ENCODE results near the gene FXYD1.

Gene FXYD1

GRCh38 chr19:35161434-35161743 lies 22.8 kb downstream of the FXYD1 start:
- Histone ChIP-seq H3K4me1 (ENCODE audit: control insufficient read depth, insufficient read depth, low read length) (no peaks in the 10 kb centered on the region), H3K36me3 (ENCODE audit: control insufficient read depth, insufficient read depth, low read length, severe bottlenecking) (peaks cover 76% of the 10 kb centered on the region), H3K4me3 (ENCODE audit: low read length) (no peak overlapping the region), H3K9me3 (ENCODE audit: control insufficient read depth, low read length) (peaks cover 23% of the 10 kb centered on the region), H3K27me3 (replicated peaks; ENCODE audit: control insufficient read depth, insufficient read depth, low read length) (no peaks in the 10 kb centered on the region), H3K9ac (ENCODE audit: low read length) (no peak overlapping the region)
- DNase-seq (ENCODE audit: low read depth), result no peak

GRCh38 chr19:35162471-35163326 lies 24.1 kb downstream of the FXYD1 start:
- Histone ChIP-seq H3K36me3 (ENCODE audit: control insufficient read depth, insufficient read depth, low read length, severe bottlenecking) (peaks cover 82% of the 10 kb centered on the region), H3K4me1 (ENCODE audit: control insufficient read depth, insufficient read depth, low read length) (no peaks in the 10 kb centered on the region), H3K27me3 (replicated peaks; ENCODE audit: control insufficient read depth, insufficient read depth, low read length) (no peaks in the 10 kb centered on the region), H3K9me3 (ENCODE audit: control insufficient read depth, low read length) (peaks cover 27% of the 10 kb centered on the region), H3K9ac (ENCODE audit: low read length) (no peak overlapping the region), H3K4me3 (ENCODE audit: low read length) (no peak overlapping the region)
- DNase-seq (ENCODE audit: low read depth), result peak; percentile 45

GRCh38 chr19:35164418-35164817 lies 25.8 kb downstream of the FXYD1 start:
- H3K9me3 ChIP-seq (ENCODE audit: control insufficient read depth, low read length), result peaks cover 27% of the 10 kb centered on the region
- no peak for DNase-seq (ENCODE audit: low read depth)
- no peaks in the 10 kb centered on the region for H3K27me3 ChIP-seq (replicated peaks; ENCODE audit: control insufficient read depth, insufficient read depth, low read length)
- peaks cover 65% of the 10 kb centered on the region for H3K36me3 ChIP-seq (ENCODE audit: control insufficient read depth, insufficient read depth, low read length, severe bottlenecking)
- H3K4me3 ChIP-seq (ENCODE audit: low read length), result peak overlapping the region; percentile 30
- H3K9ac ChIP-seq (ENCODE audit: low read length), result no peak overlapping the region
- peaks cover 5% of the 10 kb centered on the region for H3K4me1 ChIP-seq (ENCODE audit: control insufficient read depth, insufficient read depth, low read length)

GRCh38 chr19:35165200-35166058 lies 26.8 kb downstream of the FXYD1 start:
- H3K36me3 ChIP-seq (ENCODE audit: control insufficient read depth, insufficient read depth, low read length, severe bottlenecking), result peaks cover 59% of the 10 kb centered on the region
- no peak for DNase-seq (ENCODE audit: low read depth)
- no peak overlapping the region for H3K9ac ChIP-seq (ENCODE audit: low read length)
- no peak overlapping the region for H3K4me3 ChIP-seq (ENCODE audit: low read length)
- no peaks in the 10 kb centered on the region for H3K27me3 ChIP-seq (replicated peaks; ENCODE audit: control insufficient read depth, insufficient read depth, low read length)
- peaks cover 15% of the 10 kb centered on the region for H3K4me1 ChIP-seq (ENCODE audit: control insufficient read depth, insufficient read depth, low read length)
- H3K9me3 ChIP-seq (ENCODE audit: control insufficient read depth, low read length), result peaks cover 27% of the 10 kb centered on the region

GRCh38 chr19:35166100-35167063 lies 27.8 kb downstream of the FXYD1 start:
- Histone ChIP-seq H3K9ac (ENCODE audit: low read length) (no peak overlapping the region), H3K36me3 (ENCODE audit: control insufficient read depth, insufficient read depth, low read length, severe bottlenecking) (peaks cover 51% of the 10 kb centered on the region), H3K4me1 (ENCODE audit: control insufficient read depth, insufficient read depth, low read length) (peaks cover 20% of the 10 kb centered on the region), H3K4me3 (ENCODE audit: low read length) (no peak overlapping the region), H3K9me3 (ENCODE audit: control insufficient read depth, low read length) (peaks cover 27% of the 10 kb centered on the region), H3K27me3 (replicated peaks; ENCODE audit: control insufficient read depth, insufficient read depth, low read length) (no peaks in the 10 kb centered on the region)
- DNase-seq (ENCODE audit: low read depth), result no peak

- Histone ChIP-seq H3K36me3 (ENCODE audit: control insufficient read depth, insufficient read depth, low read length, severe bottlenecking) (peaks cover 40% of the 10 kb centered on the region), H3K9ac (ENCODE audit: low read length) (no peak overlapping the region)
- DNase-seq (ENCODE audit: low read depth), result no peak
Measured at GRCh38 chr19:35167251-35168119, 28.9 kb downstream of the FXYD1 start.

GRCh38 chr19:35168196-35168595 lies 29.6 kb downstream of the FXYD1 start:
- Histone ChIP-seq H3K27me3 (replicated peaks; ENCODE audit: control insufficient read depth, insufficient read depth, low read length) (no peaks in the 10 kb centered on the region), H3K4me1 (ENCODE audit: control insufficient read depth, insufficient read depth, low read length) (peaks cover 20% of the 10 kb centered on the region), H3K9ac (ENCODE audit: low read length) (no peak overlapping the region), H3K4me3 (ENCODE audit: low read length) (no peak overlapping the region), H3K36me3 (ENCODE audit: control insufficient read depth, insufficient read depth, low read length, severe bottlenecking) (peaks cover 33% of the 10 kb centered on the region), H3K9me3 (ENCODE audit: control insufficient read depth, low read length) (peaks cover 24% of the 10 kb centered on the region)
- DNase-seq (ENCODE audit: low read depth), result no peak

More at GRCh38 chr19:35167251-35168119, 28.9 kb downstream of the FXYD1 start:
- Histone ChIP-seq H3K9me3 (ENCODE audit: control insufficient read depth, low read length) (peaks cover 24% of the 10 kb centered on the region), H3K27me3 (replicated peaks; ENCODE audit: control insufficient read depth, insufficient read depth, low read length) (no peaks in the 10 kb centered on the region), H3K4me1 (ENCODE audit: control insufficient read depth, insufficient read depth, low read length) (peaks cover 20% of the 10 kb centered on the region), H3K4me3 (ENCODE audit: low read length) (no peak overlapping the region)

GRCh38 chr19:35169221-35169995 lies 30.8 kb downstream of the FXYD1 start:
- no peak for DNase-seq (ENCODE audit: low read depth)
- Histone ChIP-seq H3K4me1 (ENCODE audit: control insufficient read depth, insufficient read depth, low read length) (peaks cover 20% of the 10 kb centered on the region), H3K27me3 (replicated peaks; ENCODE audit: control insufficient read depth, insufficient read depth, low read length) (no peaks in the 10 kb centered on the region), H3K36me3 (ENCODE audit: control insufficient read depth, insufficient read depth, low read length, severe bottlenecking) (peaks cover 25% of the 10 kb centered on the region), H3K9ac (ENCODE audit: low read length) (peak overlapping the region; percentile 45), H3K4me3 (ENCODE audit: low read length) (no peak overlapping the region), H3K9me3 (ENCODE audit: control insufficient read depth, low read length) (peaks cover 16% of the 10 kb centered on the region)

GRCh38 chr19:35170359-35171061 lies 31.9 kb downstream of the FXYD1 start:
- Histone ChIP-seq H3K9ac (ENCODE audit: low read length) (no peak overlapping the region), H3K36me3 (ENCODE audit: control insufficient read depth, insufficient read depth, low read length, severe bottlenecking) (peaks cover 15% of the 10 kb centered on the region), H3K9me3 (ENCODE audit: control insufficient read depth, low read length) (peaks cover 13% of the 10 kb centered on the region), H3K4me3 (ENCODE audit: low read length) (no peak overlapping the region), H3K27me3 (replicated peaks; ENCODE audit: control insufficient read depth, insufficient read depth, low read length) (no peaks in the 10 kb centered on the region), H3K4me1 (ENCODE audit: control insufficient read depth, insufficient read depth, low read length) (peaks cover 20% of the 10 kb centered on the region)
- DNase-seq (ENCODE audit: low read depth), result no peak
